HG02981 (cell line): ENCODE data around the gene HOXA3.

Source experiments
- ATAC-seq: cut with Tn5 transposase; IDR thresholded peaks from one replicate; pipeline ENCODE4 v1.9.1; 2021; ENCODE audit warnings: mild to moderate bottlenecking, moderate library complexity; ENCODE audit not compliant: unreplicated experiment

HOXA3 gene

DNA sequence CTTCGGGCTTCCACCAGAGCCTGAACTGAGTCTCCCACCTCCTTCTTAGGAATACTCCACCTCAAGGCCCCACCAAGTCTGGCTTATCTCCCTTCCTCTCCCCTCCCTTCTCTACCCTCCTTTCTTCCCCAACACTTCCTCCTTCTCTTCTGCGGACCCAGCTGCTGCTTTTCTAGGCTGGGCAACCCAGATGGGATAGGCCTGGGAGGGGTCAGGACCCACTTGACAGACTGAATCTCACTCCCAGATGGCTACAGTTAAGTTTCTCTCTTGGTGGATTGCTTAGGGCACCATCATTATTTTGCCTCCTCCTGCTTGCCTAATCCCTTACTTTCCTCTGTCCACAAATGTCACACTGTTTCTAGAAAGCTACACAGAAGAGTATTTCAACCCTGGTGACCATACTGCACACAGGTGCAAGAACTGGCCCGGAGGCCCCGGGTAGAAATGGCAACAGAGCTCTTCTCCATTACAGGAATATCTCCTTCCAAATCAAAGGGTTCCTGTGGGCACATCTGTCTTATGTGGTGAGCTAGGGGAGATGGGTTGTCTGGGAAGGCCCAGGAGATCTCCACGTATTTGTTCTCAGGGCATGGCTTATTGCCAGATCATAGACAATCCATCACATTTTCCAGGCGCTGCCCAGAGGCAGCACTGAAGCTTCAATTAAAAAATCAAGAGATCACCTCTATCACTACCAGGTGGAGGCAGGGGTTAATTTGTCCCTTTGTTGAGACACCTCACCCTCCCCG is 37.8 kb upstream of the HOXA3 start:
- ATAC-seq, result no peak

DNA sequence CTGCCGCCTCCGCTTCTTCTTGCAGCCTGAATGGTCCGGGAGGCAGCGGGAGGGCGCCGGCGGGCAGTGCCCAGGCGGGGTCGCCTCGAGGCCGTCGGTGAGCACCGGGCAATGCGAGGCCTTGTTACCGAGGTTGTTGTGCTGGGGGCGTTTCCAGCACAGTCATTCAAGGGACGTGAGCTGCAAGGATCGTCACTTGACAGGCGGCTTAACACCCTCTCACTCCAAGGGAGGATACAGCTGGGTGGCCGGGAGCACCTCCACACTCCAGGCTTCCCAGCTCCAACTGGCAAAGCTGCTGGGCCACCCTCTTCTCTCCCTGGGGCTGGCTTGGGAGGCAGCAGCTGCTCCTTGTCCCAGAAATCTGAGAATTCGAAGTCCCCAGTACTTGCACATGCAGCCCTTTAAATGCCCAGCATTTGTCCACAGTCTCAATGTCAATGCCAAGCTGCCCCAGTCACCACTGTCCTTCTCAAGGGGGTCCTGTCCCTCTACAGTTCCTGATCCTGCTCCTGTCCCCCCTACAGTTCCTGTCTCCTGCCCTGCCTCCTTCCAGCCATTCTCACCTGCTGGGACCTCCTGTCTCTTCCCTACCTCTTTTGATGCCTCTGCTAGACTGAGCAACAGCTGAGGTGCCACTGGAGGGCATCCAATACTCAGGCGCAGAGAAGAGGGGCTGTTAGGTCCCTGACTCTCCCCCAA is 37.1 kb upstream of the HOXA3 start:
- ATAC-seq, result no peak

DNA sequence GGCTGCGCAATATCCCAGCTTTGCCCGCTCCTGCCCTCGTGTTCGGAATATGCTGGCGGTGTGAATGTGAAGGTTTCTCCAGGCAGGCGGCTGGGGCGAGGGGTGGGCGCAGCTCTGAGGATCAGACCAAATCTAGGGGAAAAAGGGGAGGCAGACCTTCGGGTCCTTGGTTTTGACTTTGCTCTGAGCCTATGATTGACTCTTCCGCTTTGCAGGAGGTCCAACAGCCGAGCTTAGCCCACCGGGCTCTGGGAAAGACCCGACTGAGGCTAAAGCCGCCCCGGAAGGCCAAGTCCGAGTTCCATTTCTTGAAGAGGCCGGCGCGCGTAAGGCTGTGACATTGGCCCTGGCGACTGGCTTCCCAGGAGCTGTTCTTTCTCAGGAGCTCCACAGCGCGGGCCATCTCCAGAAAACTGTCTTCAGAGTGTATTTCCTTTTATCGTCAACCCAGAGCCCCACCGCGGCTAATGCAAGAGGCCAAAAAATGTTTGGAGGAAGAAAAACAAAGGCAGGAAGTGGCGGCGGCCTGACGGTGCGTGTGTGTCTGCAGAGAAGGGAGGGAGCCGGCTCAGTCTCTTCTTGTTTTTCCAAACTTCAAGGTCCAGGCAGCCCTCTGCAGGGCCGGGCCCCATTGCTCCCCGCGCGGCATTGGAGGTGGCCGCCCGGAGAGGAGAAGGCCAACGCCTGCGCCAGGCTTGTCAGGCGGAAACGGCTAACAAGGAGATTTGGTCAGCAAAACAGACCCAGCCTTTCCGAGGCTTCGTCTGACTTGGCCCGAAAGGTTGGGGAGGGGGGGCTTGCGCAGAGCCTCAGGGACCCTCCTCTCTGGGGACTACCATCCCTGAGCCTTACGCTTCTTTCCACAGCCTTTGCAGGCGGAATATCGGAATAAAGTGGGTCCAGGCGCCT is 36.3 kb upstream of the HOXA3 start:
- ATAC-seq, result no peak

DNA sequence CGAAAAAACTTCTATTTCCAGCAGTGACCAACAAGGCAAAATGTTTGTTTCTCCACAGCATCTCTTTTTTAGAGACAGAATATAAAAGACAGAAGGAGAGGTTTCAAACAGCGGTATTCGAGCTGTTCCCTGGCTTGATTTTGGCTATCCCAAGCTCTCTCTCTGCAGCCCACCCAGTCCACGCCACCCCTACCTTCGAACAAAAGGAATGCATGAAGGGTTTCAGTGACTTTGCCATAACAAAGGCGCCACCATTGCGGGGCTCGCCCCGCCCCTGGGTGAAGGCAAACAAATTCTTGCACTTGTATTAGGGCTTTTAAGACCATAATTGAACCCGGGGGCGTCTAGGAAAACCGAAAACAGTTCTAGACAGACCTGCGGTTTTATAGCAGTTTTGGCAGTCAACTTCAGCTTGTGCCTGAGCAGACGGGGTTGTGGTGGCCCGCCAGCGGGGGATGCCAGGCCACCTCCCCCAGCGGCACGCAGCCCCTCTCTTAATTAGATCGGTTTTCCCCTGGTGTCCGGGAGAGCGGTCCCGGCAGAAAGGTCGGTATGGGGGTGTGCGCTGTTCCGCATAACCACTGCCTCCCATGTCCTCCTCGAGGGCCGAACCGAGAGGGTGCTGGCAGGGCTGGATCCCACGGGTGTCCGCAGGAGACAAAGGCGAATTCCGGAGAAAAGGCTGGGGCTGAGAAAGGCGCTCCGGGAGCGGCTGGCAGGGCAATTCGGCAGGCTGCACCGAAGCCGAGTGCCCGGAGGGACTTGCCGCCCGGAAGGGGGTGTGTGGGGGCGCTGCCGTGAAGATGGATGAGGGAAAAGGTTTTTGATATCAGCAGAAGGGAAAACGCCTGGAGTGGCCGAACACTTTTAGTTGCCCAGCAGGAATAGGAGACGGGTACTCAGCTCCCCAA is 35.3 kb upstream of the HOXA3 start:
- no peak for ATAC-seq

DNA sequence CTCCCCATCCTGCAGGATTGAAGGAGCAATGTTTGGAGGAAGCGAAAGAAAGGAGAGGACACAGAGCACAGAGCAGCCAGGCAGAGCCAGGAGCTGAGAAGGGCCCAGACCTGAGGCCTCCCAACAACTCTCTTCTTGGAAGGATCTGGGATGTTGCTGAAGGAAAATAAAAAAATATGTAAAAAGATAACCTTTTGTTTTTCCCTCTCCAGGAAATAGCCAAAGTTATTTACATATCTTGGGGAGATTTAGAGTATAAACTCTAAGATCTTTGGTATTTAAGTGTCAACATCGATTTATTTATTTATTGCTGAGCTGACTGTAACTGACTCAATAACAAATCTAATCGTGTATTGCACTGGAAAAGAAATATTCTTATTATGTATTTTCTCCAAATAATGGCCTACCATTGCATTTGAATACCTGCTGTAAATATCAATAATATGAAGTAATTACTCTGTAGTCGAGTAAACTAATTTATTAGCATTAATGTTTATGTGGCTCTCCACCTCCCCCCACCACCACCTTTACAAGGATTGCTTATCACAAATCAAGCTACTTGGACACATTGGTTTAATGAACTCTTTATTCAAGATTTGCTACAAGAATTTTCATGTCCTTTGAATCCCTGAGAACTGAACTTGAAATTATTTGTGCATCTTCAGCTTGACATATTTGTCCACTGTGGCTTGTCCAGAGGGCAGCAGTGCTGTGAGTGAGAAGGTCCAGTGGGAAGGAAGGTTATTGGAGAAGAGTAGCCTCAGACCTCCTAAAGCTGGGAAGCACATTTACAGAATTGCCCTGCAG is 34.5 kb upstream of the HOXA3 start:
- no peak for ATAC-seq

DNA sequence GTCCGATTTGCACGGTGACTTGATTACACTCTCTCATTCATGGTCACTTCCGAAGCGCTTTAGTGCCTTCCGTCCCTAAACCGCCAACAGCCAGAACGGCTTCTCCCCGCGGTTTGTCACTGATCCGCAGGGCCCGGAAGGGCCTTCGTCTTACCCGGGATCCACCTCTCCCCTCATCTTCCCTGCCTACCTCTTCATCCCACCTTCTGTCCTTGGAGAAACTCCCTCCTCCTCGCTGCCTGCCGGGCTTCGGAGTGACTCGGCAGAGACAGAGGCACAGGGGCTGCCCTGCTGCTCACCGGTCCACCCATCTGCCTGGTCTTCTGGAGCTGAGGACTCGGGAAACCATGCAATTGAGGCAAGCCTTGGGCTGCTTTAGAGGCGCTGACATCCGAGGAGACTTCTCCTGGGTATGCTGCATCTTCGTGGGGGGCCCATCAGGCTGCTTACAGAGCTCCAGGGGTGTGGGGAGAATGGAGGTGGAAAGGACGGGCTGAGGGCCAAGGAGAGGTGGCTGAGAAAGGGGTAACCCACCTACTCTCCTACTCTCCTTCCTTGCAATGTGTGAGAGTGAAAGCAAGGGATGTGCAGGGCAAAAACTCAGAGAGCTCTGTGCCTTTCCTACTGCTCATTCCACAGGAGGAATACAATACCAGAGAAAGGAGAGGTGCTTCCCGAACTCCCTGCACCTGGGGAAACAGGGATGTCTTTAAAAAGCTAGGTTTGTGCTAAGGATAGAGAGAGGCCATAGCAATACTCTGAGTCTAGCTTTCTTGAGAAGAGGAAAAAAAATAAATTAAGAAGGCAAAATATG is 33.7 kb upstream of the HOXA3 start:
- ATAC-seq, result no peak

DNA sequence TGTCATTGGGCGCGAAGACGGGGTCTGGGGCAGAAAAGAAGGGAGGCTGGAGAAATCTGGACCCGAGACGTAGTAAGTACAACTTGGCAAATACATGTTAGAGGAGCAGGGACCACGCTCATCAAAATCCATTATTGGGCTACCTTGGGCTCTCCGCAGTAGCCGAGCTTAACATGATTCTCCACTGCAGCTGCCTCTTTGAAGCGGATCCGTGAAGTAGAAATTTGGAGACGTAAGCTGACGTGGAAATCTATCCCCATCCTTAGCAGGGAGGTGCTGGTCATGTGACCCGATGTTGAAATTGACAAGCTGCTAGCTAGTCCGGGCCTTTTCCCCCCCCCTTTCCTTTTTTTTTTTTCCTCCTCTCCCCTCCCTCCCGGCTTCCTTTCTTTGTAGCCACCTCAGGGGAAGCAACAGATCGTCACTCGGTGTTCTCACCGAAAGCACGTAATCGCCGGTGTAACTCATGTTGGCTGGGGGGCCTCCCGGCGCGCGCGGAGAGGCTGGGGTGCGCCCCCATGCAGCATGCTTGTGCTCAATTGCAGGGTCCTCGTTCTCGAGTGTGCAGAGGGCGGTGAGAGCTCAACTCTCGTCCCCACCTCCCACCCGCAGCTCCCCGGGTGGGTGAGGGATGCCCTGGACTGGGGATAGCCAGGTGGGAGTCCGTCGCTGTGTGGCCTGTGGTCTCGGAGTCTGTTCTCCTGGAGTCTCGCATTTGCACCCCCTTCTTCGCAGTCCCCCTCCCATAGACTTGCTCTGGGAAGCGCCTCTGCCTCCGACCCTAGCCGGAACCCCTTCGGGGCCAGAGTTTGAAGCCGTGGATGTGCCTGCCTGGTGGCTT is 32.9 kb upstream of the HOXA3 start, which contains the start of gene HOXA11:
HOXA11 (minus strand) TSS at position 220 of the 841 bp plus-strand sequence; CDS start at position 132, 88 bp downstream.
- no peak for ATAC-seq

DNA sequence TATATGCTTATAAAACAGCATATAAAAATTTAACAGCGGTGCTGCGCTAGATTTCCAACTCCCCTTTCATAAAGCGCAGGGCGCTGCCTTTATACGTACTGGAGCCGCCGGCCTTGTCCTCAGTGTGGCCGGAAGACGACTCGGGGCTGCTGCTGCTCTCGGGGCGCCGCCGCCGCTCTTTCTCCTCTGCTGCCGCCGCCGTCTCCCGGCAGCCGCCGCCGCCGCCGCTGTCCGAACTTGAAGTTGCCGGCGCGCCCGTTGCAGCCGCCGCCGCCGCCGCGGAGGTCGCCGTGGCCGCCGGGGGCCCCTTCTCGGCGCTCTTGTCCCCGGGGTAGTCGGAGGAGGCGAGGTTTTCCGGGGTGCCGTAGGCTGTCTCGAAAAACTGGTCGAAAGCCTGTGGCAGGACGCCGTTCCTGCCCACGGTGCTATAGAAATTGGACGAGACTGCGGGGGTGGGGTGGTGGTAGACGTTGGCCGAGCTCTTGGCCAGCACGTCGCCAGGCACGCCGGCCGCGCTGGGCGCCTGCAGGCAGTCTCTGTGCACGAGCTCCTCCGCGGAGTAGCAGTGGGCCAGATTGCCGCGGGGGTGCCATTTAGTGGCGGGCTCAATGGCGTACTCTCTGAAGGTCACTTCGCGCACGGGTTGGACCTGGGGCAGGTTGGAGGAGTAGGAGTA is 32.1 kb upstream of the HOXA3 start:
- no peak for ATAC-seq

DNA sequence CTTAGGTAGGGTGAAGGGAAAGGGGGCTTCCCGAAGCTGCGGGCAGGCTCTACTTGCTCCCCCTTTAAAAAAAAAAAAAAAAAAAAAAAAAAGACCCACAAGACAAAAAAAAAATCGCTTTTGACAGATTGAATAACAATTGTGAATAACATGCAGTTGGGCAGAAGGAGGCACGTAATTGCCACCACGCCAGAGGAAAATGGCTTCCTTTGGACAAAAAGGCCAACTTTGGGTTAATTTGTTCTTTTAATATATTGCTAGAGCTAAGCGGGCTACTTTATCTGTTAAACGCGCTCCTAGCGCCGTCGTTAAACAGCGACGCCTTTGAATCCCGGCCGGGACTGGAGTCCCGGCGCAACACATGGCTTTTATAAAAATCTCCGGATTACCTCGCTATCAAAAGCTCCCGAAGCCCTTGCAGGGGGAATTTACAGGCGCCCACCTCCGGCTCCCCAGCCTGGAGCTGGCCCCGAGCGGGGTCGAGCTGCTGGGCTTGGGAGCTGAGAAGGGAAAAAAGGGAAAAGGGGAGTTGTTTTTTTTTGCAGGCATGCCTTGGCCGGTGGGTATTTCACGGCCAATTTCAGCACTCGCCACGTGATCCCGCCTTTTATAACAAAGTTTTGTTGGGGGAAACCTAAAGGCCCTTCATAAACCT is 31.4 kb upstream of the HOXA3 start:
- no peak for ATAC-seq

DNA sequence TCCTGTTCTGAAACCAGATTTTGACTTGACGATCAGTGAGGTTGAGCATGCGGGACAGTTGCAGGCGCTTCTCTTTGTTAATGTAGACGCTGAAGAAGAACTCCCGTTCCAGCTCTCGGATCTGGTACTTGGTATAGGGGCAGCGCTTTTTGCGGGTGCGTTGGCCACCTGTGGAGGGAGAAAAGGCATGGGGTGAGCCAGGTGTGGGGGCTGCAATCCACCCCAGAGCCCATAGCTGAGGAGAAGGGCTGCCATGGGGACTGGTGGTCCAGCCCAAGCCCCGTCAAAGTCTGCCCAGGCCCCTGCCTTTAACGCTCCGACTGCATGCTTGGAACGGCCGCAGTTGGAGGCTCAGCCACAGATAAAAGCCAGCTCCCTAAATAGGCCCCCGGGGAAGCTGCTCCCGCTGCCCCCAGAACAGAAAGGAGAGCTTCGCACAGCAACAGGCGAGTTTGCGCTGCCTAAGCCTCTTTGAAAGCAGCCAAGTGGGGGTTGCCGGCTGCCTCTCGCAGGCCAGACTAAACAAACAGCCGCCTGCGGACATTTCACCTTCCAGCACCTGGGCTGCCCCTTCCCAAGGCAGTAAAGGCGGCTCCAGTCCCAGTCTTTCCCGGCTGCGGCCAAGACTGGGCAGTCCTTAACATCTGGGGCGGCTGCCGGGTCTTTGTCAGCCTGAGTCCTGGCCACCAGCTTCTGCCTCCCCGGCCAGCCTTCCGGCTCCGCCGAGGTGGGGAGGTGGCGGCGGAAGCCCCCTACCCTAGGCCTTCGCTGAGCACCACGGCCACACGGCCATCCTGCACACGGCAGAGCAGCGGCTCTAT is 30.7 kb upstream of the HOXA3 start:
- no peak for ATAC-seq

DNA sequence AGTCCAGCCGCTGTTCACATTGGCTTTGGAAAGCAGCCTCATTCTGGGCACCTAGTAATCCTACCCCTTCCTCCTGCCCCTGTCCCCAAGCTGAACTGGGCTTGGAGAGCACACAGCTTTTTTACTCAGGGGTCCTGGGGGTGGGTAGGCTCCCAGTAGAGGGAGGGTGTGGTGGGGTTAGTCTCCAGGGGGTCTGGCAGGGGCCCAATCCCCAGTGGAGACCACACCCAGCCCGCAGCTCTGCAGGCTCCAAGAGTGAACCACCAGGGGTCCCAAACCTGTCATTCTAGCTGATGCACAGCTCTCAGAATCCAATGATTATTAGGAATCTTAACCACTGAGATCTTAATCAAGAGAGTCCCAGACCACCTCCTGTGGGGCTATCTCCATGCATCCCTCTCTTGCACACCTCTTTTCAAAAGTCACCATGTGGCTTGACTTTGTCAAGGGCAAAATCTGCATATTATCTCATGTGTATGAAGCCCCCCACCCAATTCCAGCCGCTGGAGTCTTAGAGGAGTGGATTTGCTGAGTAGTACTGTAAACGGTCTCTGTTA is 30.0 kb upstream of the HOXA3 start:
- no peak for ATAC-seq

DNA sequence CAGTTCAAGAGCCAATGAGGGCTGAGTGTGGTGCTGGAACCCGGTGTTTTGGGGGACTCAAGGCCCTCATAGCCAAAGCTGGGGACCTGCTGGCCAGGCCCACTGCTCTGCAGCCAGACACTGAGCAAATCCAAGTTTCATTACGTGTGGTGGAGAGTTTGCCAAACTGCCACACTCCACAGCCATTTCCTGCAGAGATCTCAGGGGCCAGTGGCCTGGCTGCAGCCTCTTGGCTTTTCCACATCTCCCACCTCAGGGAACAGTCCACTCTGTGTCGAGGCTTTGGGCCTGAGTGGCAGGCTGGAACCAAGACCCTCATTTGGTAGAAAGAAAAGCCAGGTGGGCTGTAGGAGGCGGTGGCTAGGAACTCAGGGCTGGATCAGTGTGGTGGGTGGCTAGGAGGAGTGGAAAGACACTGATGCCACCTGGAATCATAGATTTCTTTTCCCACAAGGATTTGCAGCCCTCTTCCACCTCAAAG is 29.5 kb upstream of the HOXA3 start:
- ATAC-seq, result no peak

DNA sequence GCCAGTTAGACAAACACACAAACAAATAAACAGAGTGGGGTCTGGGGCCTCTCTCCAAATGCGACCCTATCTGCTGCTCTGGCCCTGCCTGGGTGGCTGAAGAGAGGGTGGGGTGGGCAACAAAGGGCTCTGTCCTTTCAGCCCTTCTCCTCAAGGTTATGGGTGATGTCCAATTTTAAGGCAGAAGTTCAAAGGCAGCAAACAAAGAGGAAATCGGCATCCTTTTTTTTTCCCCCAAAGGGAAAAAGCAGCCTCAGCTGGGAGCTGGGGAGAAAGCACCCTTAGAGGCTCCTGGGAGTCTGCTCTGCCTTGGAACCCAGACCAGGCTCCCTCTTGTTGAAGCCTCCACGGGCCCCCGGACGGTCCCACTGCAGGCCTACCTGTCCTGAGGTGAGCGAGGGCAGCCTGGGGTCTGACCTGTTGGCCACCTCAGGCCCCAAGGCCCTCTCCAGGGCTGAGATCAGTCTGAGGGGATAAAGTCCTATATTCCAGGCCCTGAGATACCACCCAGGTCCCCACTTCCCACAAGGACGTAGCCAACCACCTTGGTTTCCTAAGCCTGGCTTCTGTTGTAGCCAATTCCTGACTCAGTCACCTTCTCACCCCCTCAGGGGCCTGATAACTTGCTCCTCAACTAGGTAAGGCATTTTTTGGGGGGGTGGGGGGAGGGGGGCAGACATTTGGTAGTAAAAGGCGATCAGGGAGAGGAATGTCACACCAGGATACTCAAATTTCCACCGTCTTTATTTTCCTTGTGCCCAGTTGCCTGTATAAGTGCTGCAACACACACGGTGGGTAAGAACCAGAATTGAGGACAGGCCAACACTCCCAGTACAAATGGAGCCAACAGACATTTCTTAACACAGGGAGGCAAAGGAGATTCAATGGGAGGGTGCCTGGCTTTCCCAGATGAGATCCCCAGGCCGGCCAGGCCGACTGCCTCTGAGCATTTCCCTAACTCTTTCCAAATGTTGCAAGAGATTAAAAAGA is 28.3 kb upstream of the HOXA3 start:
- no peak for ATAC-seq
